ENCODE data around the gene SNTG2. TPM values are rescaled to one million over a fixed set of nuclear protein-coding genes. Genes with fewer than 3 reads are reported as not detected.

The SNTG2 gene
- polyA plus RNA-seq, 3 donors = not detected

DNA sequence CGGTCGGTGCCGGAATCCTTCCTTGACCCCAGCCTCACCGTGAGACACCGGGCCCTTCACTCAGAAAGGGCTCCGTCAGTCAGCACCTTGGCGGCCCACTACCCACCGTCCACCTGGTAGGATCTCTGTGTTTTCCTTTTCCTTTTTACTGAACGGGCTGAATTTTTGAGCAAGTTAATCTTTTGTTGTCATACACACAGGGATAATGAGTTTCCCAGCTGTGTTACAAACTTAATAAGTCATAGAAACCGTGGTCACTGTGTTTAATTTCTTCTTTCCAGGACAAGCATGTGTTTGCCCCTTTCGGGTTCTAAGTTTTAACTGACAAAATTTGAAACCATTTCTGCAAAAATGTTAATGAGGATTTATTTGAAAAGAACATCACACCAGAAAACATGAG lies 423.6 kb downstream of the SNTG2 start:
- H3K9me3 Mint-ChIP-seq = peaks cover 0 to 14% (median 4%) of the 10 kb centered on the region in 7 donors
- Histone ChIP-seq H3K4me3 (replicated peaks in 1 of 3; ENCODE audit: low read depth in 2 of 3, low read length in 3 of 3) (no peak overlapping the region), H3K79me2 (ENCODE audit: insufficient read depth, low read length) (no peaks in the 10 kb centered on the region), H3K9me3 (replicated peaks in 1 of 2; ENCODE audit: control insufficient read depth in 1 of 2, insufficient read depth in 1 of 2, low read length in 2 of 2) (peaks cover 0 to 3% of the 10 kb centered on the region in 2 donors), H3K4me1 (ENCODE audit: control insufficient read depth in 1 of 2, insufficient read depth in 2 of 2, low read length in 2 of 2) (no peaks in the 10 kb centered on the region), H3K4me2 (replicated peaks; ENCODE audit: extremely low read depth, low read length, poor library complexity, severe bottlenecking) (no peak overlapping the region), H3K27me3 (ENCODE audit: control insufficient read depth in 2 of 2, insufficient read depth in 2 of 2, low read length in 2 of 2) (no peaks in the 10 kb centered on the region), H2AFZ (ENCODE audit: insufficient read depth, low read depth, low read length, poor library complexity, severe bottlenecking) (no peak overlapping the region), H3K27ac (ENCODE audit: low read depth in 1 of 2, low read length in 2 of 2) (no peak overlapping the region), H3K9ac (ENCODE audit: insufficient read depth, low read length, poor library complexity, severe bottlenecking) (no peak overlapping the region), H4K20me1 (ENCODE audit: insufficient read depth, low read length) (no peaks in the 10 kb centered on the region), H3K36me3 (replicated peaks in 1 of 2; ENCODE audit: control insufficient read depth in 1 of 2, insufficient read depth in 2 of 2, low read length in 2 of 2) (no peaks in the 10 kb centered on the region)
- no peak for DNase-seq
- TF ChIP-seq, protein P1, sequence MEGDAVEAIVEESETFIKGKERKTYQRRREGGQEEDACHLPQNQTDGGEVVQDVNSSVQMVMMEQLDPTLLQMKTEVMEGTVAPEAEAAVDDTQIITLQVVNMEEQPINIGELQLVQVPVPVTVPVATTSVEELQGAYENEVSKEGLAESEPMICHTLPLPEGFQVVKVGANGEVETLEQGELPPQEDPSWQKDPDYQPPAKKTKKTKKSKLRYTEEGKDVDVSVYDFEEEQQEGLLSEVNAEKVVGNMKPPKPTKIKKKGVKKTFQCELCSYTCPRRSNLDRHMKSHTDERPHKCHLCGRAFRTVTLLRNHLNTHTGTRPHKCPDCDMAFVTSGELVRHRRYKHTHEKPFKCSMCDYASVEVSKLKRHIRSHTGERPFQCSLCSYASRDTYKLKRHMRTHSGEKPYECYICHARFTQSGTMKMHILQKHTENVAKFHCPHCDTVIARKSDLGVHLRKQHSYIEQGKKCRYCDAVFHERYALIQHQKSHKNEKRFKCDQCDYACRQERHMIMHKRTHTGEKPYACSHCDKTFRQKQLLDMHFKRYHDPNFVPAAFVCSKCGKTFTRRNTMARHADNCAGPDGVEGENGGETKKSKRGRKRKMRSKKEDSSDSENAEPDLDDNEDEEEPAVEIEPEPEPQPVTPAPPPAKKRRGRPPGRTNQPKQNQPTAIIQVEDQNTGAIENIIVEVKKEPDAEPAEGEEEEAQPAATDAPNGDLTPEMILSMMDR (IDR thresholded peaks at IDR 0.05) = no peak
- H3K36me3 Mint-ChIP-seq = no peaks in the 10 kb centered on the region
- H3K4me3 Mint-ChIP-seq = no peak overlapping the region
- 92% methylated on average over 8 of the region's 11 CpGs for WGBS (ENCODE audit: insufficient coverage)
- H3K4me1 Mint-ChIP-seq = no peaks in the 10 kb centered on the region
- H3K27me3 Mint-ChIP-seq (ENCODE audit: low read depth in 3 of 3) = peaks cover 0 to 4% (median 3%) of the 10 kb centered on the region in 3 donors
- intact Hi-C loops (cut with micrococcal nuclease) = no loop called here
- no peak overlapping the region for H3K27ac Mint-ChIP-seq

- Histone ChIP-seq H3K4me3 (replicated peaks in 1 of 3; ENCODE audit: low read depth in 2 of 3, low read length in 3 of 3) (no peak overlapping the region), H3K9ac (ENCODE audit: insufficient read depth, low read length, poor library complexity, severe bottlenecking) (no peak overlapping the region), H3K27me3 (ENCODE audit: control insufficient read depth in 2 of 2, insufficient read depth in 2 of 2, low read length in 2 of 2) (no peaks in the 10 kb centered on the region), H3K36me3 (replicated peaks in 1 of 2; ENCODE audit: control insufficient read depth in 1 of 2, insufficient read depth in 2 of 2, low read length in 2 of 2) (no peaks in the 10 kb centered on the region), H3K4me1 (ENCODE audit: control insufficient read depth in 1 of 2, insufficient read depth in 2 of 2, low read length in 2 of 2) (no peaks in the 10 kb centered on the region), H4K20me1 (ENCODE audit: insufficient read depth, low read length) (no peaks in the 10 kb centered on the region), H3K79me2 (ENCODE audit: insufficient read depth, low read length) (no peaks in the 10 kb centered on the region), H3K27ac (ENCODE audit: low read depth in 1 of 2, low read length in 2 of 2) (no peak overlapping the region), H3K9me3 (replicated peaks in 1 of 2; ENCODE audit: control insufficient read depth in 1 of 2, insufficient read depth in 1 of 2, low read length in 2 of 2) (peaks cover 0 to 3% of the 10 kb centered on the region in 2 donors), H3K4me2 (replicated peaks; ENCODE audit: extremely low read depth, low read length, poor library complexity, severe bottlenecking) (no peak overlapping the region), H2AFZ (ENCODE audit: insufficient read depth, low read depth, low read length, poor library complexity, severe bottlenecking) (no peak overlapping the region)
- no peaks in the 10 kb centered on the region for H3K4me1 Mint-ChIP-seq
- no peak overlapping the region for H3K27ac Mint-ChIP-seq
- peaks cover 1 to 4% (median 2%) of the 10 kb centered on the region in 3 donors for H3K27me3 Mint-ChIP-seq (ENCODE audit: low read depth in 3 of 3)
- intact Hi-C loops (cut with micrococcal nuclease) = no loop called here
- peaks cover 0 to 14% (median 4%) of the 10 kb centered on the region in 7 donors for H3K9me3 Mint-ChIP-seq
- 91% methylated on average over 14 of the region's 14 CpGs for WGBS (ENCODE audit: insufficient coverage)
- H3K4me3 Mint-ChIP-seq = no peak overlapping the region
- H3K36me3 Mint-ChIP-seq = no peaks in the 10 kb centered on the region
- TF ChIP-seq, protein P1 (IDR thresholded peaks at IDR 0.05) = no peak
- no peak for DNase-seq
Measured at GRCh38 chr2:1375794-1376193, 425.1 kb downstream of the SNTG2 start.

All from CD14-positive monocyte (primary cell).